Kidney (tissue), 14 donors: ENCODE measurements around the gene SRPK2. TPM values are rescaled to one million over a fixed set of nuclear protein-coding genes. Genes with fewer than 3 reads are reported as not detected.

Experiments used
- DNase-seq, 5 donors: peaks; one replicate each; pipeline ENCODE4 v3.0.0-alpha.2; 2013 to 2020
- FAIRE-seq: peaks from 2 replicates; lab custom pipeline; 2012; peaks lifted over from hg19 to GRCh38; lab: Jason Lieb, UNC
- H3K27ac ChIP-seq, 2 donors: one replicate each; pipeline ENCODE4 v1.7.0; 2013; ENCODE audit warnings: low read depth in 2 of 2, low read length in 2 of 2, inconsistent platforms in 1 of 2
- H3K27me3 ChIP-seq: one replicate; pipeline ENCODE4 v1.7.1; 2013; ENCODE audit warnings: low read length, inconsistent platforms; ENCODE audit not compliant: control insufficient read depth, insufficient read depth
- H3K36me3 ChIP-seq, 3 donors: one replicate each; pipeline versions ENCODE4 v1.7.0 to v1.7.1; 2013; ENCODE audit warnings: low read length in 3 of 3, control low read depth in 1 of 3, inconsistent platforms in 1 of 3; ENCODE audit not compliant: insufficient read depth in 3 of 3, control insufficient read depth in 2 of 3
- H3K4me1 ChIP-seq, 3 donors: one replicate each; pipeline versions ENCODE4 v1.7.0 to v1.7.1; 2013; ENCODE audit warnings: low read length in 3 of 3, inconsistent platforms in 1 of 3, low read depth in 1 of 3; ENCODE audit not compliant: control insufficient read depth in 2 of 3, insufficient read depth in 2 of 3
- H3K4me3 ChIP-seq, 3 donors: one replicate each; pipeline versions ENCODE4 v1.7.0 to v1.8.1; 2013; ENCODE audit warnings: low read length in 3 of 3, control low read depth in 1 of 3, inconsistent platforms in 1 of 3
- H3K9ac ChIP-seq, 3 donors: one replicate each; pipeline versions ENCODE4 v1.7.0 to v1.7.1; 2013; ENCODE audit warnings: low read length in 3 of 3, control low read depth in 1 of 3, inconsistent platforms in 1 of 3
- H3K9me3 ChIP-seq, 3 donors: one replicate each; pipeline versions ENCODE4 v1.7.0 to v1.7.1; 2013; ENCODE audit warnings: low read length in 3 of 3, control low read depth in 1 of 3, inconsistent platforms in 1 of 3; ENCODE audit not compliant: control insufficient read depth in 2 of 3, insufficient read depth in 1 of 3
- intact Hi-C: fragments of 100-400 bp; cut with DNase I; formaldehyde crosslinking; loops from one replicate; pipeline ENCODE4 v1.11.1; 2022
- polyA plus RNA-seq: library from polyadenylated mRNA; stranded (reverse); fragments of 350-450 nt; fragmentation: Illumina TruSeq; extraction: RNeasy Lipid Tissue Mini Kit (QIAGEN cat#74804); gene quantifications from one replicate; pipeline ENCODE4 v1.2.3, GENCODE V29; 2014; ENCODE audit warnings: low read depth, low replicate concordance; ENCODE audit not compliant: insufficient read depth
- total RNA-seq: library from RNA; stranded (reverse); fragmentation: NEBNext Ultra II Directional; extraction: Animal tissue kit (Norgen Biotek cat#: 25700); gene quantifications from one replicate; pipeline ENCODE4 v1.2.1, GENCODE V29; 2021
- TF ChIP-seq, protein P1 (sequence below): IDR thresholded peaks from 3 replicates; pipeline ENCODE4 v1.5.1; 2012; ENCODE audit warnings: mild to moderate bottlenecking, moderate library complexity, borderline replicate concordance; ENCODE audit not compliant: insufficient read depth; ENCODE audit errors: extremely low read depth
- donor health status: control.
- donor health status: control.
- donor health status: control.
- donor health status: control.
- donor health status: control.
- donor health status: DM: yes; HTN: yes; CAD: no.
- donor health status: Normal renal cell carcinoma (clear cell type).

Gene SRPK2
- total and polyA plus RNA-seq, 2 donors from 2014 or later, result 9.9 to 43.1 TPM

- TF ChIP-seq, protein P1, sequence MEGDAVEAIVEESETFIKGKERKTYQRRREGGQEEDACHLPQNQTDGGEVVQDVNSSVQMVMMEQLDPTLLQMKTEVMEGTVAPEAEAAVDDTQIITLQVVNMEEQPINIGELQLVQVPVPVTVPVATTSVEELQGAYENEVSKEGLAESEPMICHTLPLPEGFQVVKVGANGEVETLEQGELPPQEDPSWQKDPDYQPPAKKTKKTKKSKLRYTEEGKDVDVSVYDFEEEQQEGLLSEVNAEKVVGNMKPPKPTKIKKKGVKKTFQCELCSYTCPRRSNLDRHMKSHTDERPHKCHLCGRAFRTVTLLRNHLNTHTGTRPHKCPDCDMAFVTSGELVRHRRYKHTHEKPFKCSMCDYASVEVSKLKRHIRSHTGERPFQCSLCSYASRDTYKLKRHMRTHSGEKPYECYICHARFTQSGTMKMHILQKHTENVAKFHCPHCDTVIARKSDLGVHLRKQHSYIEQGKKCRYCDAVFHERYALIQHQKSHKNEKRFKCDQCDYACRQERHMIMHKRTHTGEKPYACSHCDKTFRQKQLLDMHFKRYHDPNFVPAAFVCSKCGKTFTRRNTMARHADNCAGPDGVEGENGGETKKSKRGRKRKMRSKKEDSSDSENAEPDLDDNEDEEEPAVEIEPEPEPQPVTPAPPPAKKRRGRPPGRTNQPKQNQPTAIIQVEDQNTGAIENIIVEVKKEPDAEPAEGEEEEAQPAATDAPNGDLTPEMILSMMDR, result no peak
- DNase-seq (no peak), FAIRE-seq (no peak)
- Histone ChIP-seq H3K27ac (no peak overlapping the region), H3K4me1 (peaks cover 0 to 2% (median 0%) of the 10 kb centered on the region in 3 donors), H3K36me3 (no peaks in the 10 kb centered on the region), H3K27me3 (no peaks in the 10 kb centered on the region), H3K9me3 (no peaks in the 10 kb centered on the region), H3K9ac (no peak overlapping the region), H3K4me3 (no peak overlapping the region)
- intact Hi-C loops, result no loop called here
These were observed 109.6 kb downstream of the SRPK2 start for GRCh38 chr7:105278973-105279687.

GRCh38 chr7:105278565-105278964, 110.2 kb downstream of the SRPK2 start:
- Histone ChIP-seq H3K36me3 (no peaks in the 10 kb centered on the region), H3K27me3 (no peaks in the 10 kb centered on the region), H3K4me1 (peaks cover 0 to 2% (median 0%) of the 10 kb centered on the region in 3 donors), H3K9ac (no peak overlapping the region), H3K9me3 (no peaks in the 10 kb centered on the region), H3K27ac (no peak overlapping the region), H3K4me3 (no peak overlapping the region)
- no peak for DNase-seq
- no peak for FAIRE-seq
- intact Hi-C loops, result no loop called here
- TF ChIP-seq, protein P1, result no peak

DNA sequence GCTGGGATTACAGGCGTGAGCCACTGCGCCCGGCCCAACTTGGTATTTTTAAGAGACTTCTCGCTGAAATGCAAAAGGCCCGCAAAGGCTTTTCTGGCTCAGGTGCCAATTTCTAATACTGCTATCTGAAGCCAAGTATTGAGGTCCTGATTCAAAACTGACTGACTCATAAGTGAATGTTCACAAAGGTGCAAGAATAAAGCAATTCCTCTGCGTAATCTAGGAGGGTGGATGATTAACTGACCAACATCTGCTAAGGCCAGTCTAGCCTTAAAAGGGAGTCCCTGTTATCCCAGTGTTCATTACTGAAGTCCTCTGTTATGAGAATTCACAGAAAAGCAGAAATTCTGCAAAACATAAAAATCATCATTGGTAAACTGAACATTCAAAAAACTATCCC, 111.4 kb downstream of the SRPK2 start:
- TF ChIP-seq, protein P1, result no peak
- no peak overlapping the region for H3K27ac ChIP-seq
- intact Hi-C loops, result no loop called here
- FAIRE-seq (no peak), DNase-seq (no peak)
- no peaks in the 10 kb centered on the region for H3K9me3 ChIP-seq
- no peak overlapping the region for H3K9ac ChIP-seq
- no peaks in the 10 kb centered on the region for H3K36me3 ChIP-seq
- no peaks in the 10 kb centered on the region for H3K27me3 ChIP-seq
- peaks cover 0 to 2% (median 0%) of the 10 kb centered on the region in 3 donors for H3K4me1 ChIP-seq
- no peak overlapping the region for H3K4me3 ChIP-seq
